Breast epithelium (tissue), 3 donors: ENCODE data around the gene NR2C2.

Experiments
- CTCF ChIP-seq, 3 donors: fragments of 450-650 bp; IDR thresholded peaks; one replicate each; pipeline ENCODE4 v1.5.1; 2016 to 2017; ENCODE audit warnings: antibody characterized with exemption in 3 of 3, mild to moderate bottlenecking in 3 of 3, moderate library complexity in 3 of 3
- POLR2A ChIP-seq: fragments of 450-650 bp; IDR thresholded peaks from one replicate; pipeline ENCODE4 v1.6.1; 2016; ENCODE audit warnings: antibody characterized with exemption, mild to moderate bottlenecking, moderate library complexity
- POLR2AphosphoS5 ChIP-seq, 3 donors: sonication (generic); formaldehyde crosslinking; IDR thresholded peaks; one replicate each; pipeline ENCODE4 v1.6.1; 2017; ENCODE audit warnings: antibody characterized with exemption in 3 of 3

- TF ChIP-seq POLR2AphosphoS5 (IDR thresholded peaks at IDR 0.05) (no peak), CTCF (IDR thresholded peaks at IDR 0.05) (no peak), POLR2A (no peak)
Observed at GRCh38 chr3:14941871-14942270, 5.5 kb upstream of the NR2C2 start.
